NOMO-1 treated with dmso at 0.1 percent for 144 hours (cell line): ENCODE results near the gene GGT7.

Source experiments
- DNase-seq: peaks from one replicate; lab custom pipeline; 2025; ENCODE audit not compliant: unreplicated experiment; lab: John Stamatoyannopoulos, UW

GGT7 gene

GRCh38 chr20:34797012-34797995 is 75.4 kb downstream of the GGT7 start:
- no peak for DNase-seq
